Upper lobe of right lung (tissue), 1 donor: ENCODE measurements around the gene UCK1. TPM values are rescaled to one million over a fixed set of nuclear protein-coding genes. Genes with fewer than 3 reads are reported as not detected.

ENCODE experiments used
- ATAC-seq: fragments of 200-7000 bp; cut with Tn5 transposase; one replicate; pipeline ENCODE4 v1.9.1; 2020; ENCODE audit warnings: mild to moderate bottlenecking, moderate library complexity
- DNase-seq: peaks from one replicate; pipeline ENCODE4 v3.0.0-alpha.2; 2020
- H3K27ac ChIP-seq: fragments of 200-600 bp; one replicate; pipeline ENCODE4 v1.8.0; 2022
- H3K27me3 ChIP-seq: fragments of 200-600 bp; one replicate; pipeline ENCODE4 v1.8.0; 2022; ENCODE audit warnings: mild to moderate bottlenecking
- H3K36me3 ChIP-seq: fragments of 200-600 bp; one replicate; pipeline ENCODE4 v1.8.0; 2022
- H3K4me1 ChIP-seq: fragments of 200-600 bp; one replicate; pipeline ENCODE4 v1.8.0; 2022
- H3K4me3 ChIP-seq: fragments of 200-600 bp; one replicate; pipeline ENCODE4 v1.8.0; 2022; ENCODE audit warnings: mild to moderate bottlenecking
- H3K9me3 ChIP-seq: fragments of 200-600 bp; one replicate; pipeline ENCODE4 v1.8.0; 2022
- intact Hi-C: fragments of 100-400 bp; cut with DNase I; formaldehyde crosslinking; loops from one replicate; pipeline ENCODE4 v1.11.0; 2022
- total RNA-seq: library from RNA; stranded (reverse); fragmentation: NEBNext Ultra II Directional; extraction: Animal tissue kit (Norgen Biotek cat#: 25700); gene quantifications from one replicate; pipeline ENCODE4 v1.2.1, GENCODE V29; 2021
- TF ChIP-seq, protein P1 (sequence below): fragments of 200-600 bp; IDR thresholded peaks from one replicate; pipeline ENCODE4 v1.8.0; 2022; ENCODE audit warnings: antibody characterized with exemption
- donor health status: DM: no; HTN: yes; CAD: no; lungs with severe emphysema.

The UCK1 gene
- total RNA-seq, 1 donor from 2014 or later = 27.9 TPM

DNA sequence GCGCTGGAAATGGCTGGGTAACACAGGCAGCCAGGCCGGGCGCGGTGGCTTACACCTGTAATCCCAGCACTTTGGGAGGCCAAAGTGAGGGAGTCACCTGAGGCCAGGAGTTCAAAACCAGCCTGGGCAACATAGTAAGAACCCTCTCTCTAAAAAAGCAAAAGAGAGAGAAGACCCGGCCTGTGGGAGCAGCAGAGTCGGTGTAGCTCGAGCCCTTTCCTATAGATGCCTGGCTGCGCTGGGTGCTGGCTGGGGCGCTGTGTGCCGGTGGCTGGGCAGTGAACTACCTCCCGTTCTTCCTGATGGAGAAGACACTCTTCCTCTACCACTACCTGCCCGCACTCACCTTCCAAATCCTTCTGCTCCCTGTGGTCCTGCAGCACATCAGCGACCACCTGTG, 9.2 kb downstream of the UCK1 start:
- H3K4me3 ChIP-seq = no peak overlapping the region
- H3K27ac ChIP-seq = no peak overlapping the region
- H3K27me3 ChIP-seq = no peaks in the 10 kb centered on the region
- ATAC-seq = no peak
- intact Hi-C loops = no loop called here
- DNase-seq = no peak
- TF ChIP-seq, protein P1, sequence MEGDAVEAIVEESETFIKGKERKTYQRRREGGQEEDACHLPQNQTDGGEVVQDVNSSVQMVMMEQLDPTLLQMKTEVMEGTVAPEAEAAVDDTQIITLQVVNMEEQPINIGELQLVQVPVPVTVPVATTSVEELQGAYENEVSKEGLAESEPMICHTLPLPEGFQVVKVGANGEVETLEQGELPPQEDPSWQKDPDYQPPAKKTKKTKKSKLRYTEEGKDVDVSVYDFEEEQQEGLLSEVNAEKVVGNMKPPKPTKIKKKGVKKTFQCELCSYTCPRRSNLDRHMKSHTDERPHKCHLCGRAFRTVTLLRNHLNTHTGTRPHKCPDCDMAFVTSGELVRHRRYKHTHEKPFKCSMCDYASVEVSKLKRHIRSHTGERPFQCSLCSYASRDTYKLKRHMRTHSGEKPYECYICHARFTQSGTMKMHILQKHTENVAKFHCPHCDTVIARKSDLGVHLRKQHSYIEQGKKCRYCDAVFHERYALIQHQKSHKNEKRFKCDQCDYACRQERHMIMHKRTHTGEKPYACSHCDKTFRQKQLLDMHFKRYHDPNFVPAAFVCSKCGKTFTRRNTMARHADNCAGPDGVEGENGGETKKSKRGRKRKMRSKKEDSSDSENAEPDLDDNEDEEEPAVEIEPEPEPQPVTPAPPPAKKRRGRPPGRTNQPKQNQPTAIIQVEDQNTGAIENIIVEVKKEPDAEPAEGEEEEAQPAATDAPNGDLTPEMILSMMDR = no peak
- H3K36me3 ChIP-seq = peaks cover 89% of the 10 kb centered on the region
- H3K4me1 ChIP-seq = no peaks in the 10 kb centered on the region
- H3K9me3 ChIP-seq = no peaks in the 10 kb centered on the region

DNA sequence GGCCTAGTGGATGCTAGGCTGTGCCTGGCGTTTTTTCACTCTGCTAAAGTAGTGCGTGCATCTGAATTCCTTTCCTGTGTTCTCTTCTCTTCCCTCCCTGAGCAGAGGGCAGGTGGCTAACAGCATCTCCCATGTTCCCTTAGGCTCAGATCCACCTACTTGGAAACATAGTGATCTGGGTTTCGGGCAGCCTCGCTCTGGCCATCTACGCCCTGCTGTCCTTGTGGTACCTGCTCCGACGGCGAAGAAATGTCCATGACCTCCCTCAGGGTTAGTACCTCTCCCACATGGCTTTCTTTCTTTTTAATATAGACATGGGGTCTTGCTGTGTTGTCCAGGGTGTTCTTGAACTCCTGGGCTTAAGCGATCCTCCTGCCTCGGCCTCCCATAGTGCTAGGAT, 9.9 kb downstream of the UCK1 start:
- DNase-seq = no peak
- Histone ChIP-seq H3K36me3 (peaks cover 90% of the 10 kb centered on the region), H3K27ac (no peak overlapping the region), H3K4me1 (no peaks in the 10 kb centered on the region), H3K9me3 (no peaks in the 10 kb centered on the region), H3K4me3 (no peak overlapping the region), H3K27me3 (no peaks in the 10 kb centered on the region)
- intact Hi-C loops = no loop called here
- no peak for ATAC-seq
- TF ChIP-seq, protein P1 = no peak

DNA sequence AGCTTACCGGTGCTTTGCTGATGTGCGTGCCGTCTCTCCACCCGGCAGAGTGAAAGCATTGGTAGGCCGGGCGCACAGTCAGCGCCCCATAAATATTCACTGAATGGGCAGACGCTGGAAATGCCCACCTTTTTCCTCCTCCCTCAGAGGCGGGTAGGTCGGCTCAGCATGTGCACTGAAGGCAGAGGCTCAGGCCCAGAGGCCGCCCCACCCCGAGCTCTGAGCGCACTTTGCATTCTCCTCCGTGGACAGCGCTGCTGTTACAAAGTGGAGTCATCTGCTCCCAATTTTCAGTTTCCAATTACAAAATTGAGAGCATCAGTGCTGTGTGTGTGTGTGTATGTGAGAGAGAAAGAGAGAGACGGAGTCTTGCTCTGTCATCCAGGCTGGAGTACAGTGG, 10.6 kb downstream of the UCK1 start:
- H3K36me3 ChIP-seq = peaks cover 84% of the 10 kb centered on the region
- H3K9me3 ChIP-seq = no peaks in the 10 kb centered on the region
- TF ChIP-seq, protein P1 = no peak
- no peaks in the 10 kb centered on the region for H3K27me3 ChIP-seq
- H3K27ac ChIP-seq = no peak overlapping the region
- H3K4me3 ChIP-seq = no peak overlapping the region
- intact Hi-C loops = no loop called here
- no peaks in the 10 kb centered on the region for H3K4me1 ChIP-seq
- no peak for ATAC-seq
- no peak for DNase-seq

DNA sequence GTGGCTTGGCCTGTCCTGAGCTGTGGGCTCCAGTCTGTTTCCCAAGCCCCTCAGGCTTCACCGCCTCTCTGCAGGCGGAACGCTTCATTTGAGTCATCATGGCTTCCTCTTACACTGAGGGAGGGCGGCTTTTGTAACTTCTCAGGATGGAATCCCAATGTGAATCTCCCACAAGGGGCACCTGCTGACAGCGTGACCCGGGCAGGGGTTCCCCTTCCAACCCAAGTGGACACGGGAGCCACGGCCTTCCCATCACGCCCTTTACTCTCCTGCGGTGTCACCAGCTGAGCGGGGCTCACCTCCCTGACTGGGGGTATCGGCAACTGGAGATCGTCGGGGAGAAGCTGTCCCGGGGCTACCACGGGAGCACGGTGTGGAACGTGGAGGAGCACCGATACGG, 12.5 kb downstream of the UCK1 start:
- TF ChIP-seq, protein P1 = no peak
- ATAC-seq = no peak
- Histone ChIP-seq H3K4me1 (no peaks in the 10 kb centered on the region), H3K27me3 (no peaks in the 10 kb centered on the region), H3K27ac (no peak overlapping the region), H3K4me3 (no peak overlapping the region), H3K36me3 (peaks cover 82% of the 10 kb centered on the region), H3K9me3 (no peaks in the 10 kb centered on the region)
- no peak for DNase-seq
- intact Hi-C loops = no loop called here

DNA sequence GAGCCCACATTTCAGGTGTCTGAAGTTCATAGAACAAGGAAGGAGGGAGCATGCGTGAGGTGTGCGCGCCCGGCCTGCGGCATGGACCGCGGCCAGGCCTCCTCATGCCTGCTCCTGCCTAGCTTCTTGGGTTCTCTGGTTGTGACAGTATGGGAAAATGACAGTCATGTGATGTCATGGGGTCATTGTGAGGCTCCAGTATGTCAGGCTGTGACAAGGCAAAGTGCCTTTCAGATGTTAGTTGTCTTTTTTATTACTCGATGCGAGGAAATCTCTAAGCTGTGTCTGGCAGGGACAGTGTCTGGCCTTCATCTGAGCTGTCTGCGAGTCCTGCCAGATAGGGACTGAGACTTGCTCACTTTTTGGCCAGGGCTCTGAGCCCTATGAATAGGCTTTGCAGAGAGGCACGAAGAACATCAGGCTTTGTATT, 13.3 kb downstream of the UCK1 start:
- H3K36me3 ChIP-seq = peaks cover 82% of the 10 kb centered on the region
- DNase-seq = no peak
- H3K9me3 ChIP-seq = no peaks in the 10 kb centered on the region

More for the DNA sequence above, 13.3 kb downstream of the UCK1 start:
- TF ChIP-seq, protein P1 = no peak
- no peak for ATAC-seq
- no peak overlapping the region for H3K27ac ChIP-seq
- H3K27me3 ChIP-seq = no peaks in the 10 kb centered on the region
- intact Hi-C loops = no loop called here
- H3K4me3 ChIP-seq = no peak overlapping the region
- no peaks in the 10 kb centered on the region for H3K4me1 ChIP-seq
